IPS DF 6.9 (cell line): ENCODE results near the gene RAP2C.
"Not testable (repeated sequence)": the region's sequence is repeated elsewhere in the genome, so short reads cannot be mapped to it uniquely, and the experiment has no call there.

ENCODE experiments used
- DNase-seq: peaks from one replicate; pipeline ENCODE4 v3.0.0-alpha.2; 2013; ENCODE audit warnings: low read depth, low spot score
- H3K27ac ChIP-seq: one replicate; pipeline ENCODE4 v1.5.1; 2013; ENCODE audit warnings: low read length, control low read depth
- H3K27me3 ChIP-seq: 2 replicates; pipeline ENCODE4 v1.6.1; 2013; ENCODE audit warnings: mild to moderate bottlenecking, low read length; ENCODE audit not compliant: control insufficient read depth, insufficient read depth
- H3K36me3 ChIP-seq: 2 replicates; pipeline ENCODE4 v1.6.1; 2013; ENCODE audit warnings: low read length; ENCODE audit not compliant: control insufficient read depth, insufficient read depth
- H3K4me1 ChIP-seq: 2 replicates; pipeline ENCODE4 v1.6.1; 2013; ENCODE audit warnings: low read length; ENCODE audit not compliant: control insufficient read depth, insufficient read depth
- H3K4me3 ChIP-seq: 2 replicates; pipeline ENCODE4 v1.5.1; 2013; ENCODE audit warnings: mild to moderate bottlenecking, low read length
- H3K9me3 ChIP-seq: 2 replicates; pipeline ENCODE4 v1.6.1; 2013; ENCODE audit warnings: low read length, inconsistent platforms; ENCODE audit not compliant: control insufficient read depth, insufficient read depth
- WGBS: extraction: QIAGEN DNeasy Blood & Tissue Kit; methylation state at CpG from one replicate; pipeline ENCODE4 v1.1.7; 2013; ENCODE audit warnings: mixed read lengths, missing lambda C conversion rate; ENCODE audit not compliant: insufficient read length, insufficient coverage; 5-methylcytosine and 5-hydroxymethylcytosine counted together

Gene RAP2C

DNA sequence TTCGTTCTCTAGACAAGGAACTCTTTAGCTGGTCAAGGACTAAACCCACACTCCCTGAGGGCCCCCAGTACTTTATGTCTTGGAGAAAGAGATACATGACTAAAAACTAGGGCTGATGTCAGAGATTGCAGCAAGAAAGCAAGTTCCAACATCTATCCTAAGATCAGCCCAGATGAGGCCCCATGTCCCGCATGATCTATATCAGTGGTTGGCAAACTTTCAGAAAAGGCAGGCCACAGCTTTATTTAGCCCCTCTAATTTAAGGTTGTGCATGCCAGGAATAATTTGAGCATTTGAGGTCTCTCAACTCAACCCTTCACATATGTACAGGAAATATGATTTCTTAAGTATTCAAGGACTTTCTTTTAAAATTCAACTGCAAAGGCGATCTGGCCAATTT is 47.4 kb downstream of the RAP2C start:
- Histone ChIP-seq H3K4me1 (no peaks in the 10 kb centered on the region), H3K27me3 (no peaks in the 10 kb centered on the region), H3K27ac (no peak overlapping the region), H3K4me3 (no peak overlapping the region), H3K9me3 (no peaks in the 10 kb centered on the region), H3K36me3 (no peaks in the 10 kb centered on the region)
- DNase-seq, result no peak
- no CpG with 5 or more reads among the region's 3 CpGs for WGBS

DNA sequence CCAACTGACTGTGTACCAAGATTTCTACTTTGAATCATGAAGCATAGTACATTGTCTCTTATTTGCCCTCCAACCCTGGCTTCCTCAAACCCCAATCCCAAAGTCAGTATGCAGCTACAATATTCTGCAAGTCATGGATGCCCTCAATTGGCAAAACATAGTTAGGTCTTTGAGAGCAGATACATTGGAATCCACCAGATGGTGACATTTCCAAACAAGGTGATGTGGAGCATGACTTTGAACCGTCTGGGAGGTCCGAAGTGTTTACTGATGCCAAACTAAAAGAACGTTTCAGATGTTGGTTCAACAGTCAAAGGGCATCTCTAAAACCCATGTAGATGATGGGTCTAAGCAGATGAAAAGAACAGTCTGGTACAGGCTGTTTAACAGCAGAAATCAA is 47.8 kb downstream of the RAP2C start:
- no peak for DNase-seq
- no peaks in the 10 kb centered on the region for H3K27me3 ChIP-seq
- WGBS, result no CpG with 5 or more reads among the region's 3 CpGs
- H3K36me3 ChIP-seq, result no peaks in the 10 kb centered on the region
- H3K4me1 ChIP-seq, result no peaks in the 10 kb centered on the region
- H3K9me3 ChIP-seq, result no peaks in the 10 kb centered on the region
- no peak overlapping the region for H3K27ac ChIP-seq
- H3K4me3 ChIP-seq, result no peak overlapping the region

DNA sequence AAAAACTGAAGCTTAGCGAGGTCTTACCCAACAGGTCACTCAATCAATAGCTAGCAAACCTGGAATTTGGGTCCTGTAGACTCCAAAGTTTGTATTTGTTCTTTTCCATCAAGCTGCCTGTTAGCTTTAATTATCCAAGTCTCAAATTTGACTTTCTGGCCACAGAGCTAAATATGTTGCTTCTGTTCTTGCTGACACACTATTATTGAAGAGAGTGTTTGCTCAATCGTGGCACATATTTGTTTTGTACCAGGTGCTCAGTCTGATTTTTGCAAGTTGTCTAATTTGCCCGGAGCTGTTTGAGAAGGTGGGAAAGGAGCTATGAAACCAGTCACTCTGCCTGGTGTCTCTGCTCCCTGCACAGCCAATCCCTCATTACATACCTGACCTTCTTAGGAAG is 49.7 kb downstream of the RAP2C start:
- WGBS, result no CpG with 5 or more reads among the region's 3 CpGs
- Histone ChIP-seq H3K4me3 (no peak overlapping the region), H3K36me3 (no peaks in the 10 kb centered on the region), H3K27ac (no peak overlapping the region), H3K4me1 (no peaks in the 10 kb centered on the region), H3K27me3 (no peaks in the 10 kb centered on the region), H3K9me3 (no peaks in the 10 kb centered on the region)
- DNase-seq, result no peak

DNA sequence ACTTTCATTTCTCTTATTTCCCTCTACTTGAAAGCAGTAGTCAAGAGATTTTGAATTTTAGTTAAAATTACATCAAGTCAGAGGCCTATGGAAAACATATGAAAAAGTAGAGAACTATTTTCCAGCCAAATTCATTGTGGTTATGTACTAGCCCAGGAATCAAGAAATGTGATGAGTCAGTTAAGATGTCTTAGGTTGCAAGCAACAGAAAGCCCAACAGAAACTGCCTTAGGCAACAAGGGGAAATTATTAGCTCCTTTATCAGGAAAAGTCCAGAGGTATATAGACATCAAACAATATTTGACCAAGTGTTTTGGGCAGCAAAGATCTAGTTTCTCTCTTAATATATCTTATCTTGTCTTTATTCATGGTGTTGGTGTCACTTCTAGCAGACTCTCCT is 53.6 kb downstream of the RAP2C start:
- Histone ChIP-seq H3K4me3 (no peak overlapping the region), H3K36me3 (no peaks in the 10 kb centered on the region), H3K4me1 (no peaks in the 10 kb centered on the region), H3K27me3 (no peaks in the 10 kb centered on the region), H3K9me3 (no peaks in the 10 kb centered on the region), H3K27ac (no peak overlapping the region)
- no peak for DNase-seq

DNA sequence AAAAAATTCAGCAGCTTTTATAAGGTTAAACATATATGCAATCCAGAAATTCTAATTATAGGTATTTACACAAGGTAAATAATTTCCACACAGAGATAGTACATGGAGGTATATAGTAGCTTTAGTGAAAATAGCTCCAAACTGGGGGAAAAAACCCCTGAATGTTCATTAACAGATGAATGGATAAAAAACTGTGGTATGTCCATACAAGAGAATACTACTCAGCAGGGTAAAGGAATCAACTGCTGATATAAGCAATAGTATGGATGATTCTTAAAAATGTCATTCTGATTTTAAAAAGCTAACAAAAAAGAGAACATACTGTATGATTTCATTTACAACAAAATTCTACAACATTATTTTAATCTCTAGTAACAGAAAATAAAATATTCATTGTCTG is 54.2 kb downstream of the RAP2C start:
- no peak for DNase-seq
- Histone ChIP-seq H3K4me3 (no peak overlapping the region), H3K36me3 (no peaks in the 10 kb centered on the region), H3K4me1 (no peaks in the 10 kb centered on the region), H3K27me3 (no peaks in the 10 kb centered on the region), H3K9me3 (no peaks in the 10 kb centered on the region), H3K27ac (no peak overlapping the region)

DNA sequence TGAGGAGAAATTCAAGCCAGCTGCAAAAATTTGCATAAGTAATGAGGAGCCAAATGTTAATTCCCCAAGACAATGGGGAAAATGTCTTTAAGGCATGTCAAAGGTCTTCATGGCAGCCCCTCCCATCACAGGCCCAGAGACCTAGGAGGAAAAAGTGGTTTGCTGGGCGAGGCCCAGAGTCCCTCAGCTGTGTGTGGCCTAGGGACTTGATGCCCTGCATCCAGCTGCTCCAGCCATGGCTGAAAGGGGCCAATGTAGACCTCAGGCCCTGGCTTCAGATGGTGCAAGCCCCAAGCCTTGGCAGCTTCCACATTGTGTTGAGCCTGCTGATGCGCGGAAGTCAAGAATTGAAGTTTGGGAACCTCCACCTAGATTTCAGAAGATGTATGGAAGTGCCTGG is 56.2 kb downstream of the RAP2C start:
- H3K27ac ChIP-seq, H3K4me3 ChIP-seq, H3K9me3 ChIP-seq, DNase-seq, H3K27me3 ChIP-seq, H3K36me3 ChIP-seq, H3K4me1 ChIP-seq: not testable (repeated sequence)
- WGBS, result no CpG with 5 or more reads among the region's 3 CpGs

DNA sequence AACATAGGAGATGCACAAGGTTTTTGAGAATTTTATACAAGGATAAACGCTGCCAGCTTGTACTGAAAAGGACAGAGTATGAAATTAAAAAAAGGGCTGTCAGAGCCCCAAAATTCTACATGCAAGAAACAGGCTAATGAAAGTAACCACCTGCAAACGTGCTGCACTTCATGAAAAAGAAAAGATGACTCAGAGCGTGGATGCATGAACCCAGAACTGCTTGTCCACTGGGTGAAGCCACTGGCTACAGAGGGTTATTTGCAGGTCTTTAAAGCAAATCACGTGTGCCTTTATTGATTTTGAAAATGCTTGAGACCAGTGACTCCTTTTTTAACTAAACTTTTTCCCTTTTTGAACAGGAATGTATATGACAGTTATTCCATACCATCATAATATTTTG is 66.1 kb downstream of the RAP2C start:
- Histone ChIP-seq H3K4me3 (no peak overlapping the region), H3K27ac (no peak overlapping the region), H3K9me3 (no peaks in the 10 kb centered on the region), H3K36me3 (no peaks in the 10 kb centered on the region), H3K4me1 (no peaks in the 10 kb centered on the region), H3K27me3 (no peaks in the 10 kb centered on the region)
- WGBS, result no CpG with 5 or more reads among the region's 4 CpGs
- no peak for DNase-seq
